K562 (cell line): ENCODE data around the gene MYO1D. TPM values are rescaled to one million over a fixed set of nuclear protein-coding genes. Genes with fewer than 3 reads are reported as not detected.

Experiments
- ATAC-seq: fragments of 200-7000 bp; cut with Tn5 transposase; 3 replicates; pipeline ENCODE4 v1.9.1; 2020; ENCODE audit warnings: moderate library complexity
- BruUV-seq: library from RNA; stranded (reverse); fragments of 400-500 nt; replicated peaks from 2 replicates; lab custom pipeline; 2021; lab: Mats Ljungman, UMichigan
- CTCF ChIA-PET: fragments of 300-600 bp; formaldehyde crosslinking; extraction: SDS; loops from one replicate; lab custom pipeline; 2021; ENCODE audit warnings: low intra/inter-chr PET ratio; lab: Yijun Ruan, JAX
- POLR2A ChIA-PET: fragments of 300-600, 350-650 bp; sonication (Branson Sonifier 250); formaldehyde crosslinking; extraction: SDS; loops from one replicate; lab custom pipeline; 2021; ENCODE audit warnings: antibody characterized with exemption, inconsistent platforms; lab: Yijun Ruan, JAX
- DNase-seq, 4 experiments: peaks; one replicate each; pipeline versions ENCODE4 v3.0.0 to v3.0.0-alpha.2; 2011 to 2018; ENCODE audit warnings: low spot score in 3 of 4, mixed read lengths in 3 of 4; ENCODE audit errors: extremely low read depth in 1 of 4
- FAIRE-seq: peaks from 2 replicates; lab custom pipeline; 2011; peaks lifted over from hg19 to GRCh38; lab: Jason Lieb, UNC
- H2AFZ ChIP-seq: 2 replicates; pipeline ENCODE4 v1.6.0; 2011; ENCODE audit warnings: low read depth, low read length, control low read depth, inconsistent platforms
- H3K27ac ChIP-seq: fragments of 200-600 bp; 3 replicates; pipeline ENCODE4 v1.8.0; 2011; ENCODE audit warnings: low read depth, mild to moderate bottlenecking, control low read depth, inconsistent platforms, low read length, moderate library complexity, mixed read lengths; ENCODE audit errors: extremely low read depth
- H3K27me3 ChIP-seq, 2 experiments: fragments of 300-600 bp in 1 of 2; 2 replicates in 1 of 2; 3 replicates in 1 of 2; pipeline versions ENCODE4 v1.6.0 to v1.8.0; 2011; ENCODE audit warnings: inconsistent platforms in 2 of 2, low read length in 2 of 2, mild to moderate bottlenecking in 1 of 2, mixed read lengths in 1 of 2, moderate library complexity in 1 of 2; ENCODE audit not compliant: control insufficient read depth in 2 of 2, insufficient read depth in 2 of 2
- H3K36me3 ChIP-seq: fragments of 300-600 bp; 3 replicates; pipeline ENCODE4 v1.8.0; 2011; ENCODE audit warnings: mild to moderate bottlenecking, low read length, inconsistent platforms; ENCODE audit not compliant: control insufficient read depth, insufficient read depth
- H3K4me1 ChIP-seq, 2 experiments: fragments of 200-600 bp in 1 of 2; replicated peaks in 1 of 2; 2 replicates in 1 of 2; 3 replicates in 1 of 2; pipeline versions ENCODE4 v1.5.1 to v1.8.0; 2011; ENCODE audit warnings: inconsistent platforms in 2 of 2, low read length in 2 of 2, mild to moderate bottlenecking in 1 of 2, mixed read lengths in 1 of 2, moderate library complexity in 1 of 2; ENCODE audit not compliant: control insufficient read depth in 2 of 2, insufficient read depth in 2 of 2
- H3K4me2 ChIP-seq: 2 replicates; pipeline ENCODE4 v1.6.1; 2011; ENCODE audit warnings: low read length, control low read depth, inconsistent platforms, mixed read lengths; ENCODE audit not compliant: insufficient read depth
- H3K4me3 ChIP-seq: fragments of 200-600 bp; sonication (generic), shearing (Covaris generic); 2 replicates; pipeline ENCODE4 v1.5.1; 2016; ENCODE audit warnings: control low read depth, inconsistent platforms
- H3K79me2 ChIP-seq: fragments of 200-600 bp; 3 replicates; pipeline ENCODE4 v1.8.0; 2011; ENCODE audit warnings: low read length, inconsistent platforms; ENCODE audit not compliant: control insufficient read depth, insufficient read depth
- H3K9ac ChIP-seq, 2 experiments: 2 replicates each; pipeline versions ENCODE4 v1.6.0 to v1.6.1; 2011; ENCODE audit warnings: low read depth in 2 of 2, low read length in 2 of 2, control low read depth in 1 of 2, inconsistent platforms in 1 of 2, mild to moderate bottlenecking in 1 of 2, mixed read lengths in 1 of 2; ENCODE audit not compliant: insufficient read depth in 1 of 2
- H3K9me1 ChIP-seq: one replicate; pipeline ENCODE4 v1.6.0; 2011; ENCODE audit warnings: inconsistent platforms, mild to moderate bottlenecking, low read length, moderate library complexity; ENCODE audit not compliant: control insufficient read depth, insufficient read depth
- H3K9me3 ChIP-seq: replicated peaks from 2 replicates; pipeline ENCODE4 v1.5.1; 2011; ENCODE audit warnings: low read depth, low read length, inconsistent platforms; ENCODE audit not compliant: control insufficient read depth, insufficient read depth
- H4K20me1 ChIP-seq: replicated peaks from 2 replicates; pipeline ENCODE4 v1.6.1; 2011; ENCODE audit warnings: low read length, inconsistent platforms, mixed read lengths; ENCODE audit not compliant: control insufficient read depth, insufficient read depth
- EHMT2 ChIP-seq: fragments of 450-650 bp; IDR thresholded peaks from 2 replicates; pipeline ENCODE4 v1.6.1; 2018; ENCODE audit warnings: antibody characterized with exemption
- HLTF ChIP-seq: fragments of 450-650 bp; IDR thresholded peaks from 2 replicates; pipeline ENCODE4 v1.6.1; 2016
- KHSRP ChIP-seq: fragments of 450-650 bp; IDR thresholded peaks from 2 replicates; pipeline ENCODE4 v1.6.1; 2017
- MAFG ChIP-seq: fragments of 450-650 bp; conservative IDR thresholded peaks from 2 replicates; pipeline ENCODE4 v1.6.1; 2016; ENCODE audit warnings: missing genetic modification characterization, missing compliant biosample characterization
- NFRKB ChIP-seq: fragments of 450-650 bp; IDR thresholded peaks from 2 replicates; pipeline ENCODE4 v1.6.1; 2016; ENCODE audit warnings: low read depth
- PRPF4 ChIP-seq: fragments of 200-400 bp; formaldehyde crosslinking; IDR thresholded peaks from one replicate; pipeline ENCODE4 v1.6.1; 2017; ENCODE audit warnings: low read length, low read depth, mild to moderate bottlenecking; ENCODE audit not compliant: insufficient read depth, poor library complexity, severe bottlenecking
- SRSF9 ChIP-seq: fragments of 200-400 bp; formaldehyde crosslinking; IDR thresholded peaks from 2 replicates; pipeline ENCODE4 v1.6.1; 2017; ENCODE audit warnings: low read depth, low read length, borderline replicate concordance
- TBL1XR1 ChIP-seq, 2 experiments: IDR thresholded peaks; 2 replicates each; pipeline ENCODE4 v1.6.1; 2012; ENCODE audit warnings: improper control_type of control experiment in 2 of 2, low read length in 2 of 2, mild to moderate bottlenecking in 1 of 2
- ZBTB8A ChIP-seq: fragments of 450-650 bp; IDR thresholded peaks from 2 replicates; pipeline ENCODE4 v1.6.1; 2018; ENCODE audit warnings: mild to moderate bottlenecking, moderate library complexity; ENCODE audit not compliant: partially characterized antibody
- ZNF668 ChIP-seq: fragments of 250-450 bp; sonication (Bioruptor Pico); IDR thresholded peaks from 2 replicates; pipeline ENCODE4 v1.8.0; 2022; ENCODE audit warnings: mild to moderate bottlenecking, inconsistent platforms
- ZNF699 ChIP-seq: fragments of 250-450 bp; sonication (Bioruptor Pico); IDR thresholded peaks from 2 replicates; pipeline ENCODE4 v1.8.0; 2021; ENCODE audit warnings: mild to moderate bottlenecking, moderate library complexity; ENCODE audit not compliant: insufficient replicate concordance
- ZNF785 ChIP-seq: fragments of 250-450 bp; sonication (Bioruptor Pico); IDR thresholded peaks from 2 replicates; pipeline ENCODE4 v1.4.0; 2020; ENCODE audit warnings: mild to moderate bottlenecking
- WGBS: fragments of 100-300 bp; shearing (Covaris generic); methylation state at CpG from one replicate; pipeline ENCODE4 v1.1.6; 2016; ENCODE audit warnings: low coverage, mixed read lengths; ENCODE audit not compliant: insufficient coverage; ENCODE audit errors: missing lambda C conversion rate; 5-methylcytosine and 5-hydroxymethylcytosine counted together
- in situ Hi-C: fragments of 300-500 bp; cut with MboI; formaldehyde crosslinking; loops from 4 replicates; pipeline ENCODE4 v1.15.0; 2018; ENCODE audit warnings: inconsistent platforms, mixed read lengths
- intact Hi-C: fragments of 100-400 bp; cut with micrococcal nuclease; formaldehyde crosslinking; loops from 2 replicates; pipeline ENCODE4 v1.14.2; 2022
- polyA plus RNA-seq, 8 experiments: library from polyadenylated mRNA; depleted of rRNA in 4 of 8; stranded (reverse) in 5 of 8; unstranded in 3 of 8; fragments of >200 nt; fragmentation: Nextera tagmentation in 2 of 8; fragmentation: Illumina TruSeq in 1 of 8; extraction: Ambion mirVana in 2 of 8; extraction: Trizol in 1 of 8; gene quantifications; 2 replicates each; pipeline versions ENCODE4 v1.2.1 to v1.2.3, GENCODE V29; 2011 to 2014; ENCODE audit warnings: inconsistent platforms in 1 of 8, missing spikeins in 1 of 8
- total RNA-seq, 7 experiments: library from RNA; depleted of rRNA in 6 of 7; stranded (reverse); fragments of >200 nt in 6 of 7; fragmentation: Illumina TruSeq in 2 of 7; extraction: Trizol in 2 of 7; gene quantifications; 2 replicates each; pipeline versions ENCODE4 v1.2.1 to v1.2.3, GENCODE V29; 2011 to 2021; ENCODE audit warnings: low replicate concordance in 1 of 7
- TF ChIP-seq, protein P1 (sequence below): fragments of 450-650 bp; conservative IDR thresholded peaks from 2 replicates; pipeline ENCODE4 v1.6.1; 2016; ENCODE audit warnings: missing genetic modification characterization, low read depth, mild to moderate bottlenecking, control low read depth, missing compliant biosample characterization
- TF ChIP-seq, protein P2 (sequence below): fragments of 450-650 bp; formaldehyde crosslinking; IDR thresholded peaks from 2 replicates; pipeline ENCODE4 v1.4.0; 2020; ENCODE audit warnings: mild to moderate bottlenecking, moderate library complexity
- TF ChIP-seq, protein P3 (sequence below): sonication (generic); formaldehyde crosslinking; IDR thresholded peaks from 2 replicates; pipeline ENCODE4 v1.8.0; 2022; ENCODE audit warnings: mild to moderate bottlenecking, low read depth, missing genetic modification reagents

Gene MYO1D
- total and polyA plus RNA-seq, 9 of the 15 experiments (the other 6 are each of a cell fraction or from before 2014, with no cell fraction given) = 2.1 to 71.2 (median 45.4) TPM

DNA sequence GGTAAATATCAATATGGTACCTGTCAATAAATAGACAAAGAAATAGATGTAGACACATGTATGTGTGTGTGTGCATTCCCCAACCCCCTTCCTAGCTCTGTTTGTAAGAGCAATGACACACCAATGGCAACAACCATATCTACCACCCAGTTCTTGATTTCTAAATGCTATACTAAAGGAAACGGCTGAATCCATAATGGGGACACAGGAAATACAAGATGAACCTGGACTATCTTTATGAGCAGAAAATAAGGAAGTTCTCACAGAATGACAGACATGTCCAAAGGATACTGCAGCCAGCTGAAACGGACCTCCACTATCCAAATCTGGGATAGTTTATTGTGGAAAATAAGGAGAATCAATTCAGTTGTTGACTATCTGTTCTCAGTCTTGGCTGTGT is 75.3 kb downstream of the MYO1D start:
- DNase-seq (no peak), ATAC-seq (no peak; the same call in 2 of the 3 replicates), FAIRE-seq (no peak)
- Histone ChIP-seq H3K4me2 (no peak overlapping the region), H3K9me1 (no peaks in the 10 kb centered on the region), H3K27ac (no peak overlapping the region), H3K4me3 (no peak overlapping the region), H3K4me1 (no peaks in the 10 kb centered on the region; a peak in 1 of 5 replicates), H3K79me2 (peaks cover 9% of the 10 kb centered on the region), H2AFZ (no peak overlapping the region), H3K9me3 (no peaks in the 10 kb centered on the region), H4K20me1 (no peaks in the 10 kb centered on the region), H3K36me3 (no peaks in the 10 kb centered on the region), H3K9ac (no peak overlapping the region), H3K27me3 (no peaks in the 10 kb centered on the region)
- TF ChIP-seq PRPF4 (no peak), NFRKB (no peak), MAFG (tag) (no peak), ZNF668 (CRISPR knock-in tag) (no peak), KHSRP (no peak), ZNF699 (CRISPR knock-in tag) (no peak), TBL1XR1 (IDR thresholded peaks at IDR 0.05; ENCODE audit: low read length in 2 of 2) (no peak), SRSF9 (no peak), HLTF (no peak), ZNF785 (no peak), EHMT2 (no peak), ZBTB8A (no peak)
- TF ChIP-seq, protein P1, sequence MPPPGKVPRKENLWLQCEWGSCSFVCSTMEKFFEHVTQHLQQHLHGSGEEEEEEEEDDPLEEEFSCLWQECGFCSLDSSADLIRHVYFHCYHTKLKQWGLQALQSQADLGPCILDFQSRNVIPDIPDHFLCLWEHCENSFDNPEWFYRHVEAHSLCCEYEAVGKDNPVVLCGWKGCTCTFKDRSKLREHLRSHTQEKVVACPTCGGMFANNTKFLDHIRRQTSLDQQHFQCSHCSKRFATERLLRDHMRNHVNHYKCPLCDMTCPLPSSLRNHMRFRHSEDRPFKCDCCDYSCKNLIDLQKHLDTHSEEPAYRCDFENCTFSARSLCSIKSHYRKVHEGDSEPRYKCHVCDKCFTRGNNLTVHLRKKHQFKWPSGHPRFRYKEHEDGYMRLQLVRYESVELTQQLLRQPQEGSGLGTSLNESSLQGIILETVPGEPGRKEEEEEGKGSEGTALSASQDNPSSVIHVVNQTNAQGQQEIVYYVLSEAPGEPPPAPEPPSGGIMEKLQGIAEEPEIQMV (tag) = no peak
- TF ChIP-seq, protein P2, sequence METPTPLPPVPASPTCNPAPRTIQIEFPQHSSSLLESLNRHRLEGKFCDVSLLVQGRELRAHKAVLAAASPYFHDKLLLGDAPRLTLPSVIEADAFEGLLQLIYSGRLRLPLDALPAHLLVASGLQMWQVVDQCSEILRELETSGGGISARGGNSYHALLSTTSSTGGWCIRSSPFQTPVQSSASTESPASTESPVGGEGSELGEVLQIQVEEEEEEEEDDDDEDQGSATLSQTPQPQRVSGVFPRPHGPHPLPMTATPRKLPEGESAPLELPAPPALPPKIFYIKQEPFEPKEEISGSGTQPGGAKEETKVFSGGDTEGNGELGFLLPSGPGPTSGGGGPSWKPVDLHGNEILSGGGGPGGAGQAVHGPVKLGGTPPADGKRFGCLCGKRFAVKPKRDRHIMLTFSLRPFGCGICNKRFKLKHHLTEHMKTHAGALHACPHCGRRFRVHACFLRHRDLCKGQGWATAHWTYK (CRISPR knock-in tag) = no peak
- TF ChIP-seq, protein P3, sequence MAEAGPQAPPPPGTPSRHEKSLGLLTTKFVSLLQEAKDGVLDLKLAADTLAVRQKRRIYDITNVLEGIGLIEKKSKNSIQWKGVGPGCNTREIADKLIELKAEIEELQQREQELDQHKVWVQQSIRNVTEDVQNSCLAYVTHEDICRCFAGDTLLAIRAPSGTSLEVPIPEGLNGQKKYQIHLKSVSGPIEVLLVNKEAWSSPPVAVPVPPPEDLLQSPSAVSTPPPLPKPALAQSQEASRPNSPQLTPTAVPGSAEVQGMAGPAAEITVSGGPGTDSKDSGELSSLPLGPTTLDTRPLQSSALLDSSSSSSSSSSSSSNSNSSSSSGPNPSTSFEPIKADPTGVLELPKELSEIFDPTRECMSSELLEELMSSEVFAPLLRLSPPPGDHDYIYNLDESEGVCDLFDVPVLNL (CRISPR knock-in tag) = no peak
- BruUV-seq = no TSS peak
- in situ Hi-C loops (no loop called here), intact Hi-C loops (no loop called here)
- ChIA-PET POLR2A (interaction anchor here (1.5 kb wide), 2 partner anchors 8 to 27 kb away, joined by 3 read pairs; no protein-coding TSS in a partner anchor), CTCF (no interaction called here)
- 24% methylated on average over 2 of the region's 2 CpGs for WGBS
